Endothelial cell of umbilical vein (primary cell): ENCODE data around the gene RAB3GAP2.

Experiments
- POLR2A ChIP-seq: IDR thresholded peaks from 2 replicates; pipeline ENCODE4 v1.6.1; 2012; ENCODE audit warnings: low read depth, mild to moderate bottlenecking, control low read depth, low read length
- TF ChIP-seq, protein P1 (sequence below), 2 donors: IDR thresholded peaks; 1 replicate in 1 of 2; 2 replicates in 1 of 2; pipeline ENCODE4 v1.5.1; 2011; ENCODE audit warnings: low read length in 2 of 2, mild to moderate bottlenecking in 2 of 2, moderate library complexity in 2 of 2, control low read depth in 1 of 2, inconsistent platforms in 1 of 2, low read depth in 1 of 2; ENCODE audit not compliant: insufficient read depth in 1 of 2; ENCODE audit errors: extremely low read depth in 1 of 2
- TF ChIP-seq, protein P2 (sequence below): IDR thresholded peaks from 2 replicates; pipeline ENCODE4 v1.6.1; 2011; ENCODE audit not compliant: insufficient read depth, insufficient read length

DNA sequence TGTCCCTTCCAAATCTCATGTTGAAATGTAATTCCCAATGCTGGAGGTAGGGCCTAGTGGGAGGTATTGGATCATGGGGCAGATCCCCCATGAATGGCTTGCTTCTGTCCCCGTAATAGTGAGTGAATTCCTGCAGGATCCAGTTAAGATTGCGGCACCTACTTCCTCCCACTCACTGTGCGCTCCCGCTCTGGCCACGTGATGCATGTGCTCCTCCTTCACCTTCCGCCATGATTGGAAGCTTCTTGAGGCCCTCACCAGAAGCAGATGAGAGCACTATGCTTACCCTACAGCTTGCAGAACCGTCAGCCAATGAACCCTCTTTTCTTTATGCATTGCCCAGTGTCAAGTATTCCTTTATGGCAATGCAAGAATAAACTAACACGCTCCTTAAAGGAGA lies 14.9 kb upstream of the RAB3GAP2 start:
- TF ChIP-seq, protein P1, sequence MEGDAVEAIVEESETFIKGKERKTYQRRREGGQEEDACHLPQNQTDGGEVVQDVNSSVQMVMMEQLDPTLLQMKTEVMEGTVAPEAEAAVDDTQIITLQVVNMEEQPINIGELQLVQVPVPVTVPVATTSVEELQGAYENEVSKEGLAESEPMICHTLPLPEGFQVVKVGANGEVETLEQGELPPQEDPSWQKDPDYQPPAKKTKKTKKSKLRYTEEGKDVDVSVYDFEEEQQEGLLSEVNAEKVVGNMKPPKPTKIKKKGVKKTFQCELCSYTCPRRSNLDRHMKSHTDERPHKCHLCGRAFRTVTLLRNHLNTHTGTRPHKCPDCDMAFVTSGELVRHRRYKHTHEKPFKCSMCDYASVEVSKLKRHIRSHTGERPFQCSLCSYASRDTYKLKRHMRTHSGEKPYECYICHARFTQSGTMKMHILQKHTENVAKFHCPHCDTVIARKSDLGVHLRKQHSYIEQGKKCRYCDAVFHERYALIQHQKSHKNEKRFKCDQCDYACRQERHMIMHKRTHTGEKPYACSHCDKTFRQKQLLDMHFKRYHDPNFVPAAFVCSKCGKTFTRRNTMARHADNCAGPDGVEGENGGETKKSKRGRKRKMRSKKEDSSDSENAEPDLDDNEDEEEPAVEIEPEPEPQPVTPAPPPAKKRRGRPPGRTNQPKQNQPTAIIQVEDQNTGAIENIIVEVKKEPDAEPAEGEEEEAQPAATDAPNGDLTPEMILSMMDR (IDR thresholded peaks at IDR 0.05; ENCODE audit: extremely low read depth in 1 of 2, insufficient read depth in 1 of 2, low read depth in 1 of 2, low read length in 2 of 2) = no peak
- TF ChIP-seq, protein P2, sequence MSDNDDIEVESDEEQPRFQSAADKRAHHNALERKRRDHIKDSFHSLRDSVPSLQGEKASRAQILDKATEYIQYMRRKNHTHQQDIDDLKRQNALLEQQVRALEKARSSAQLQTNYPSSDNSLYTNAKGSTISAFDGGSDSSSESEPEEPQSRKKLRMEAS = no peak
- TF ChIP-seq POLR2A = no peak
